HepG2 (cell line): ENCODE measurements around the gene EED. TPM values are rescaled to one million over a fixed set of nuclear protein-coding genes. Genes with fewer than 3 reads are reported as not detected.

Source experiments
- HIVEP1 ChIP-seq: sonication (generic); formaldehyde crosslinking; IDR thresholded peaks from 2 replicates; pipeline ENCODE4 v1.4.0; 2020; ENCODE audit warnings: mild to moderate bottlenecking, missing genetic modification reagents
- JUND ChIP-seq: sonication (generic); formaldehyde crosslinking; IDR thresholded peaks from 2 replicates; pipeline ENCODE4 v1.8.0; 2022; ENCODE audit warnings: mild to moderate bottlenecking, missing genetic modification reagents
- NFAT5 ChIP-seq: sonication (generic); formaldehyde crosslinking; IDR thresholded peaks from 2 replicates; pipeline ENCODE4 v1.4.0; 2020; ENCODE audit warnings: missing genetic modification reagents
- PBX2 ChIP-seq: IDR thresholded peaks from 2 replicates; pipeline ENCODE4 v1.6.1; 2016; ENCODE audit warnings: control low read depth
- PITX1 ChIP-seq: sonication (generic); formaldehyde crosslinking; IDR thresholded peaks from 2 replicates; pipeline ENCODE4 v1.5.1; 2020; ENCODE audit warnings: mild to moderate bottlenecking, missing genetic modification reagents
- SALL1 ChIP-seq: sonication (generic); formaldehyde crosslinking; IDR thresholded peaks from 2 replicates; pipeline ENCODE4 v1.8.0; 2022; ENCODE audit warnings: mild to moderate bottlenecking, missing genetic modification reagents
- SMAD1 ChIP-seq: sonication (generic); formaldehyde crosslinking; IDR thresholded peaks from 2 replicates; pipeline ENCODE4 v1.4.0; 2020; ENCODE audit warnings: missing genetic modification reagents, low read depth, mild to moderate bottlenecking, borderline replicate concordance
- TBP ChIP-seq: sonication (generic); formaldehyde crosslinking; IDR thresholded peaks from 2 replicates; pipeline ENCODE4 v1.5.0; 2020; ENCODE audit warnings: missing genetic modification reagents
- YEATS4 ChIP-seq: sonication (generic); formaldehyde crosslinking; IDR thresholded peaks from 2 replicates; pipeline ENCODE4 v1.4.0; 2020; ENCODE audit warnings: missing genetic modification reagents, borderline replicate concordance
- ZBED4 ChIP-seq: sonication (generic); formaldehyde crosslinking; IDR thresholded peaks from 2 replicates; pipeline ENCODE4 v1.4.0; 2020; ENCODE audit warnings: missing genetic modification reagents, borderline replicate concordance
- ZNF564 ChIP-seq: sonication (generic); formaldehyde crosslinking; IDR thresholded peaks from 2 replicates; pipeline ENCODE4 v1.8.1; 2023; ENCODE audit warnings: mild to moderate bottlenecking, missing genetic modification reagents
- ZNF614 ChIP-seq: IDR thresholded peaks from 2 replicates; pipeline ENCODE4 v1.6.1; 2018; ENCODE audit warnings: missing biosample characterization, missing genetic modification reagents, inconsistent platforms, borderline replicate concordance
- ZNF619 ChIP-seq: sonication (generic); formaldehyde crosslinking; IDR thresholded peaks from 2 replicates; pipeline ENCODE4 v1.4.0; 2020; ENCODE audit warnings: mild to moderate bottlenecking, missing genetic modification reagents
- ZNF766 ChIP-seq: sonication (generic); formaldehyde crosslinking; IDR thresholded peaks from 2 replicates; pipeline ENCODE4 v1.5.0; 2020; ENCODE audit warnings: missing genetic modification reagents, borderline replicate concordance
- ZNF841 ChIP-seq: sonication (generic); formaldehyde crosslinking; IDR thresholded peaks from 2 replicates; pipeline ENCODE4 v1.8.1; 2023; ENCODE audit warnings: missing genetic modification reagents, borderline replicate concordance
- ZZZ3 ChIP-seq: sonication (generic); formaldehyde crosslinking; IDR thresholded peaks from 2 replicates; pipeline ENCODE4 v1.4.0; 2020; ENCODE audit warnings: missing genetic modification reagents, mild to moderate bottlenecking, borderline replicate concordance
- polyA plus RNA-seq, 8 experiments: library from polyadenylated mRNA; depleted of rRNA in 3 of 8; stranded (reverse) in 7 of 8; unstranded in 1 of 8; fragments of >200 nt; fragmentation: Illumina TruSeq in 4 of 8; extraction: Trizol in 4 of 8; gene quantifications; 2 replicates each; pipeline versions ENCODE4 v1.2.1 to v1.2.3, GENCODE V29; 2011 to 2016; ENCODE audit warnings: low read depth in 4 of 8, missing spikeins in 1 of 8, mixed read lengths in 1 of 8; ENCODE audit not compliant: insufficient read depth in 1 of 8
- total RNA-seq, 5 experiments: library from RNA; depleted of rRNA; stranded (reverse); fragments of >200 nt; fragmentation: Illumina TruSeq; extraction: Trizol; gene quantifications; 2 replicates each; pipeline ENCODE4 v1.2.3, GENCODE V29; 2016; ENCODE audit warnings: low read depth in 1 of 5

EED gene
- total and polyA plus RNA-seq, 2 of the 13 experiments (the other 11 are each of a cell fraction or from before 2014, with no cell fraction given) = 11.0 to 28.4 TPM

GRCh38 chr11:86209806-86210657 is 34.5 kb upstream of the EED start (continued):
- TF ChIP-seq NFAT5 (no peak), SMAD1 (no peak), ZZZ3 (CRISPR knock-in tag) (no peak), PBX2 (CRISPR knock-in tag) (no peak), HIVEP1 (CRISPR knock-in tag) (no peak), ZNF766 (CRISPR knock-in tag) (no peak), JUND (CRISPR knock-in tag) (no peak), YEATS4 (CRISPR knock-in tag) (no peak; the same call in 1 of the 2 replicates), ZBED4 (no peak), ZNF614 (CRISPR knock-in tag) (peak; percentile 46; the same call in 1 of the 2 replicates), TBP (CRISPR knock-in tag) (no peak), ZNF619 (CRISPR knock-in tag) (no peak), SALL1 (CRISPR knock-in tag) (peak; percentile 58; the same call in 1 of the 2 replicates), PITX1 (CRISPR knock-in tag) (no peak), ZNF841 (no peak), ZNF564 (no peak)
